GM12891 (cell line): Measurements from ENCODE around the gene ECI2.

Experiments
- PAX5 ChIP-seq: IDR thresholded peaks from 2 replicates; pipeline ENCODE4 v1.6.1; 2011; ENCODE audit warnings: low read length, moderate library complexity, mild to moderate bottlenecking; ENCODE audit not compliant: insufficient read depth, severe bottlenecking
- POLR2A ChIP-seq: IDR thresholded peaks from 2 replicates; pipeline ENCODE4 v1.6.1; 2011; ENCODE audit warnings: low read depth, low read length, control low read depth
- POLR2AphosphoS5 ChIP-seq: IDR thresholded peaks from 2 replicates; pipeline ENCODE4 v1.6.1; 2011; ENCODE audit warnings: low read depth, low read length, control low read depth
- POU2F2 ChIP-seq: IDR thresholded peaks from 2 replicates; pipeline ENCODE4 v1.6.1; 2011; ENCODE audit warnings: low read depth, mild to moderate bottlenecking, control low read depth, low read length, moderate library complexity
- SPI1 ChIP-seq: IDR thresholded peaks from 2 replicates; pipeline ENCODE4 v1.6.1; 2011; ENCODE audit warnings: low read depth, low read length, control low read depth
- TAF1 ChIP-seq: IDR thresholded peaks from 2 replicates; pipeline ENCODE4 v1.6.1; 2011; ENCODE audit warnings: low read depth, low read length, control low read depth

- no peak for TF ChIP-seq POLR2AphosphoS5
- no peak for TF ChIP-seq POLR2A
- TF ChIP-seq TAF1, result no peak
- TF ChIP-seq PAX5, result no peak
- no peak for TF ChIP-seq SPI1
- no peak for TF ChIP-seq POU2F2
These were observed 19.6 kb downstream of the ECI2 start for GRCh38 chr6:4115741-4116140.
